ENCODE data around the gene CHRND. TPM values are rescaled to one million over a fixed set of nuclear protein-coding genes. Genes with fewer than 3 reads are reported as not detected.
A peak's percentile ranks its signal among the peaks of the same experiment; 100 is the strongest.

Gene CHRND
- total and polyA plus RNA-seq, 2 of the 8 experiments (the other 6 are each of a cell fraction or from before 2014, with no cell fraction given): 0.24 TPM; not detected in 1

DNA sequence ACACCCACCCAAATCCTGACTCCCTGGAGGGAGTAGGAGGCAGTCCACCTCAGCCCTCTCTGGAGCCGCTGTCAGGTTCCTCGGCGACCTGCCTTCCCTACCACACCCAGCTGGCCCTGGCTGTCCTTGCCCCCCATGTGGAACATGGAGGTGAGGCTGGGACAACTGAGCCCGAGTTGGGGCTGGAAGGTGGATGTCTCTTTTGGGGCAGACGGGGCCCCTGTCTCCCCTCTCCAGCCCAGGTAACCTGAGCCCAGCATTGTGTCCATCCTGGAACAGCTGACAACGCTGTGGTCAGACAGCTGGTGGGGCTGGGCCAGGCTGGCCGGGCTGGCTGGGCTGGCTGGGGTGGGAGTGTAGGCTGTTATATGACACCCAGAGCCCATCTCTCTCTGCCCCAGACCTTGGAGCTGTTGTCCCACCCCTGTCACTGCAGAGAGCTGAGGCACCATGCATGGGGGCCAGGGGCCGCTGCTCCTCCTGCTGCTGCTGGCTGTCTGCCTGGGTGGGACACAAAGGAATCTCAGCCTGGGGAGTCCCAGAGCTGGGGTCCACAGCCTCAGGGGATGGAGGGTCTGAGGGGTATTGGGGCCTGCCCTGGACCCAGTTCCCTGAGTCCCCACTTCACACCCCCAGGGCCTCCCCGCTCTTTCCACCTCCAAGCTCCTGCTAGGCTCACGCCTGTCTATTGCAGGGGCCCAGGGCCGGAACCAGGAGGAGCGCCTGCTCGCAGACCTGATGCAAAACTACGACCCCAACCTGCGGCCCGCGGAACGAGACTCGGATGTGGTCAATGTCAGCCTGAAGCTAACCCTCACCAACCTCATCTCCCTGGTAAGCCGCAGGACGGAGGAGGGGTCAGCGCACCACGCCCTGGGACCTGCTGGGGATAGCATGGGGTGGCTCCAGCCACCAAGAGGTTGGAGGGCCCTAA is 13.6 kb downstream of the CHRND start, which contains the start of gene CHRNG (continued):
- TF ChIP-seq, protein P1, sequence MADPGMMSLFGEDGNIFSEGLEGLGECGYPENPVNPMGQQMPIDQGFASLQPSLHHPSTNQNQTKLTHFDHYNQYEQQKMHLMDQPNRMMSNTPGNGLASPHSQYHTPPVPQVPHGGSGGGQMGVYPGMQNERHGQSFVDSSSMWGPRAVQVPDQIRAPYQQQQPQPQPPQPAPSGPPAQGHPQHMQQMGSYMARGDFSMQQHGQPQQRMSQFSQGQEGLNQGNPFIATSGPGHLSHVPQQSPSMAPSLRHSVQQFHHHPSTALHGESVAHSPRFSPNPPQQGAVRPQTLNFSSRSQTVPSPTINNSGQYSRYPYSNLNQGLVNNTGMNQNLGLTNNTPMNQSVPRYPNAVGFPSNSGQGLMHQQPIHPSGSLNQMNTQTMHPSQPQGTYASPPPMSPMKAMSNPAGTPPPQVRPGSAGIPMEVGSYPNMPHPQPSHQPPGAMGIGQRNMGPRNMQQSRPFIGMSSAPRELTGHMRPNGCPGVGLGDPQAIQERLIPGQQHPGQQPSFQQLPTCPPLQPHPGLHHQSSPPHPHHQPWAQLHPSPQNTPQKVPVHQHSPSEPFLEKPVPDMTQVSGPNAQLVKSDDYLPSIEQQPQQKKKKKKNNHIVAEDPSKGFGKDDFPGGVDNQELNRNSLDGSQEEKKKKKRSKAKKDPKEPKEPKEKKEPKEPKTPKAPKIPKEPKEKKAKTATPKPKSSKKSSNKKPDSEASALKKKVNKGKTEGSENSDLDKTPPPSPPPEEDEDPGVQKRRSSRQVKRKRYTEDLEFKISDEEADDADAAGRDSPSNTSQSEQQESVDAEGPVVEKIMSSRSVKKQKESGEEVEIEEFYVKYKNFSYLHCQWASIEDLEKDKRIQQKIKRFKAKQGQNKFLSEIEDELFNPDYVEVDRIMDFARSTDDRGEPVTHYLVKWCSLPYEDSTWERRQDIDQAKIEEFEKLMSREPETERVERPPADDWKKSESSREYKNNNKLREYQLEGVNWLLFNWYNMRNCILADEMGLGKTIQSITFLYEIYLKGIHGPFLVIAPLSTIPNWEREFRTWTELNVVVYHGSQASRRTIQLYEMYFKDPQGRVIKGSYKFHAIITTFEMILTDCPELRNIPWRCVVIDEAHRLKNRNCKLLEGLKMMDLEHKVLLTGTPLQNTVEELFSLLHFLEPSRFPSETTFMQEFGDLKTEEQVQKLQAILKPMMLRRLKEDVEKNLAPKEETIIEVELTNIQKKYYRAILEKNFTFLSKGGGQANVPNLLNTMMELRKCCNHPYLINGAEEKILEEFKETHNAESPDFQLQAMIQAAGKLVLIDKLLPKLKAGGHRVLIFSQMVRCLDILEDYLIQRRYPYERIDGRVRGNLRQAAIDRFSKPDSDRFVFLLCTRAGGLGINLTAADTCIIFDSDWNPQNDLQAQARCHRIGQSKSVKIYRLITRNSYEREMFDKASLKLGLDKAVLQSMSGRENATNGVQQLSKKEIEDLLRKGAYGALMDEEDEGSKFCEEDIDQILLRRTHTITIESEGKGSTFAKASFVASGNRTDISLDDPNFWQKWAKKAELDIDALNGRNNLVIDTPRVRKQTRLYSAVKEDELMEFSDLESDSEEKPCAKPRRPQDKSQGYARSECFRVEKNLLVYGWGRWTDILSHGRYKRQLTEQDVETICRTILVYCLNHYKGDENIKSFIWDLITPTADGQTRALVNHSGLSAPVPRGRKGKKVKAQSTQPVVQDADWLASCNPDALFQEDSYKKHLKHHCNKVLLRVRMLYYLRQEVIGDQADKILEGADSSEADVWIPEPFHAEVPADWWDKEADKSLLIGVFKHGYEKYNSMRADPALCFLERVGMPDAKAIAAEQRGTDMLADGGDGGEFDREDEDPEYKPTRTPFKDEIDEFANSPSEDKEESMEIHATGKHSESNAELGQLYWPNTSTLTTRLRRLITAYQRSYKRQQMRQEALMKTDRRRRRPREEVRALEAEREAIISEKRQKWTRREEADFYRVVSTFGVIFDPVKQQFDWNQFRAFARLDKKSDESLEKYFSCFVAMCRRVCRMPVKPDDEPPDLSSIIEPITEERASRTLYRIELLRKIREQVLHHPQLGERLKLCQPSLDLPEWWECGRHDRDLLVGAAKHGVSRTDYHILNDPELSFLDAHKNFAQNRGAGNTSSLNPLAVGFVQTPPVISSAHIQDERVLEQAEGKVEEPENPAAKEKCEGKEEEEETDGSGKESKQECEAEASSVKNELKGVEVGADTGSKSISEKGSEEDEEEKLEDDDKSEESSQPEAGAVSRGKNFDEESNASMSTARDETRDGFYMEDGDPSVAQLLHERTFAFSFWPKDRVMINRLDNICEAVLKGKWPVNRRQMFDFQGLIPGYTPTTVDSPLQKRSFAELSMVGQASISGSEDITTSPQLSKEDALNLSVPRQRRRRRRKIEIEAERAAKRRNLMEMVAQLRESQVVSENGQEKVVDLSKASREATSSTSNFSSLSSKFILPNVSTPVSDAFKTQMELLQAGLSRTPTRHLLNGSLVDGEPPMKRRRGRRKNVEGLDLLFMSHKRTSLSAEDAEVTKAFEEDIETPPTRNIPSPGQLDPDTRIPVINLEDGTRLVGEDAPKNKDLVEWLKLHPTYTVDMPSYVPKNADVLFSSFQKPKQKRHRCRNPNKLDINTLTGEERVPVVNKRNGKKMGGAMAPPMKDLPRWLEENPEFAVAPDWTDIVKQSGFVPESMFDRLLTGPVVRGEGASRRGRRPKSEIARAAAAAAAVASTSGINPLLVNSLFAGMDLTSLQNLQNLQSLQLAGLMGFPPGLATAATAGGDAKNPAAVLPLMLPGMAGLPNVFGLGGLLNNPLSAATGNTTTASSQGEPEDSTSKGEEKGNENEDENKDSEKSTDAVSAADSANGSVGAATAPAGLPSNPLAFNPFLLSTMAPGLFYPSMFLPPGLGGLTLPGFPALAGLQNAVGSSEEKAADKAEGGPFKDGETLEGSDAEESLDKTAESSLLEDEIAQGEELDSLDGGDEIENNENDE (IDR thresholded peaks at IDR 0.05; ENCODE audit: insufficient replicate concordance, low read length): no peak
- no peak for TF ChIP-seq TAF7 (optimal IDR thresholded peaks at IDR 0.05; ENCODE audit: borderline replicate concordance, low read depth, low read length)
- TF ChIP-seq, protein P2, sequence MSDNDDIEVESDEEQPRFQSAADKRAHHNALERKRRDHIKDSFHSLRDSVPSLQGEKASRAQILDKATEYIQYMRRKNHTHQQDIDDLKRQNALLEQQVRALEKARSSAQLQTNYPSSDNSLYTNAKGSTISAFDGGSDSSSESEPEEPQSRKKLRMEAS (IDR thresholded peaks at IDR 0.05): 0 out of 2 replicates have a peak, but pooled peaks have one; percentile 31
- TF ChIP-seq, protein P3, sequence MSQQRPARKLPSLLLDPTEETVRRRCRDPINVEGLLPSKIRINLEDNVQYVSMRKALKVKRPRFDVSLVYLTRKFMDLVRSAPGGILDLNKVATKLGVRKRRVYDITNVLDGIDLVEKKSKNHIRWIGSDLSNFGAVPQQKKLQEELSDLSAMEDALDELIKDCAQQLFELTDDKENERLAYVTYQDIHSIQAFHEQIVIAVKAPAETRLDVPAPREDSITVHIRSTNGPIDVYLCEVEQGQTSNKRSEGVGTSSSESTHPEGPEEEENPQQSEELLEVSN (IDR thresholded peaks at IDR 0.05): peak; percentile 83
